Measurements from ENCODE around the gene TCERG1.

Gene TCERG1

GRCh38 chr5:146516151-146516475 is 69.0 kb downstream of the TCERG1 start, which contains the start of gene GPR151:
Gene GPR151 (minus strand): TSS chr5:146516190. CDS start chr5:146516113, 77 bp downstream.
- H3K4me1 ChIP-seq (ENCODE audit: control insufficient read depth in 1 of 2, insufficient read depth in 1 of 2, low read depth in 1 of 2, low read length in 1 of 2), result no peaks in the 10 kb centered on the region
- H3K4me3 ChIP-seq (ENCODE audit: low read depth in 1 of 2, low read length in 1 of 2), result no peak within 1 kb of the TSS
- peaks cover 8% of the 10 kb centered on the region for H3K36me3 ChIP-seq
- no peak for TF ChIP-seq CTCF (IDR thresholded peaks at IDR 0.05)
- no peaks in the 10 kb centered on the region for H3K9me3 ChIP-seq
- H3K27ac ChIP-seq, result no peak within 1 kb of the TSS
- no peaks in the 10 kb centered on the region for H3K27me3 ChIP-seq

- Histone ChIP-seq H3K27me3 (no peaks in the 10 kb centered on the region), H3K27ac (no peak overlapping the region), H3K4me1 (ENCODE audit: control insufficient read depth in 1 of 2, insufficient read depth in 1 of 2, low read depth in 1 of 2, low read length in 1 of 2) (no peaks in the 10 kb centered on the region), H3K9me3 (no peaks in the 10 kb centered on the region), H3K36me3 (no peaks in the 10 kb centered on the region), H3K4me3 (ENCODE audit: low read depth in 1 of 2, low read length in 1 of 2) (no peak overlapping the region)
- no peak for TF ChIP-seq CTCF (IDR thresholded peaks at IDR 0.05)
These were observed 72.4 kb downstream of the TCERG1 start for GRCh38 chr5:146519554-146519953.

- Histone ChIP-seq H3K4me1 (ENCODE audit: control insufficient read depth in 1 of 2, insufficient read depth in 1 of 2, low read depth in 1 of 2, low read length in 1 of 2) (no peaks in the 10 kb centered on the region), H3K4me3 (ENCODE audit: low read depth in 1 of 2, low read length in 1 of 2) (no peak overlapping the region), H3K9me3 (no peaks in the 10 kb centered on the region), H3K36me3 (no peaks in the 10 kb centered on the region), H3K27ac (no peak overlapping the region), H3K27me3 (no peaks in the 10 kb centered on the region)
- no peak for TF ChIP-seq CTCF (IDR thresholded peaks at IDR 0.05)
These were observed 73.6 kb downstream of the TCERG1 start for GRCh38 chr5:146520731-146521130.

GRCh38 chr5:146521403-146522106 is 74.4 kb downstream of the TCERG1 start:
- Histone ChIP-seq H3K27ac (no peak overlapping the region), H3K36me3 (no peaks in the 10 kb centered on the region), H3K4me3 (ENCODE audit: low read depth in 1 of 2, low read length in 1 of 2) (no peak overlapping the region), H3K27me3 (no peaks in the 10 kb centered on the region), H3K4me1 (ENCODE audit: control insufficient read depth in 1 of 2, insufficient read depth in 1 of 2, low read depth in 1 of 2, low read length in 1 of 2) (no peaks in the 10 kb centered on the region), H3K9me3 (no peaks in the 10 kb centered on the region)
- no peak for TF ChIP-seq CTCF (IDR thresholded peaks at IDR 0.05)

GRCh38 chr5:146523698-146524097 is 76.6 kb downstream of the TCERG1 start:
- no peaks in the 10 kb centered on the region for H3K27me3 ChIP-seq
- no peak for TF ChIP-seq CTCF (IDR thresholded peaks at IDR 0.05)
- H3K4me1 ChIP-seq (ENCODE audit: control insufficient read depth in 1 of 2, insufficient read depth in 1 of 2, low read depth in 1 of 2, low read length in 1 of 2), result no peaks in the 10 kb centered on the region
- H3K4me3 ChIP-seq (ENCODE audit: low read depth in 1 of 2, low read length in 1 of 2), result no peak overlapping the region
- no peaks in the 10 kb centered on the region for H3K9me3 ChIP-seq
- no peaks in the 10 kb centered on the region for H3K36me3 ChIP-seq
- no peak overlapping the region for H3K27ac ChIP-seq
